Measurements from ENCODE around the gene RHBDL1. TPM values are rescaled to one million over a fixed set of nuclear protein-coding genes. Genes with fewer than 3 reads are reported as not detected.

Gene RHBDL1
- total RNA-seq, 1 experiment from 2014 or later: 12.7 TPM

- TF ChIP-seq JUND (IDR thresholded peaks at IDR 0.05) (no peak), ELF1 (IDR thresholded peaks at IDR 0.05; ENCODE audit: borderline replicate concordance, low read depth) (no peak), POLR2AphosphoS5 (IDR thresholded peaks at IDR 0.05; ENCODE audit: low read depth, low read length) (no peak), MAX (IDR thresholded peaks at IDR 0.05) (no peak), EZH2 (IDR thresholded peaks at IDR 0.05) (no peak), ATF3 (IDR thresholded peaks at IDR 0.05) (no peak), EGR1 (IDR thresholded peaks at IDR 0.05; ENCODE audit: low read depth) (no peak), CTCF (IDR thresholded peaks at IDR 0.05 in 2 of 3, conservative IDR thresholded peaks at IDR 0.05 in 1 of 3; ENCODE audit: borderline replicate concordance in 1 of 3, insufficient read depth in 1 of 3, low read depth in 2 of 3, low read length in 2 of 3) (no peak), REST (IDR thresholded peaks at IDR 0.05; ENCODE audit: low read depth) (no peak), SP1 (IDR thresholded peaks at IDR 0.05; ENCODE audit: low read depth) (no peak)
- H4K20me1 ChIP-seq (ENCODE audit: insufficient read depth): no peaks in the 10 kb centered on the region
- POLR2A ChIA-PET: no interaction called here
- no peak overlapping the region for H3K9ac ChIP-seq (ENCODE audit: low read length)
- ATAC-seq (no peak), DNase-seq (ENCODE audit: low read depth, low spot score) (no peak)
- CTCF ChIA-PET: no interaction called here
- peak overlapping the region; percentile 47 to 55 for H3K4me3 ChIP-seq (replicated peaks in 1 of 2; ENCODE audit: low read depth in 1 of 2, low read length in 2 of 2)
- H3K36me3 ChIP-seq (ENCODE audit: control insufficient read depth in 1 of 2, insufficient read depth in 2 of 2, low read length in 2 of 2): no peaks in the 10 kb centered on the region
- BruUV-seq (replicated peaks): no TSS peak
- H3K27me3 ChIP-seq (ENCODE audit: insufficient read depth, low read length): no peaks in the 10 kb centered on the region
- intact Hi-C loops (cut with micrococcal nuclease): no loop called here
- peak overlapping the region; percentile 63; the same call in 1 of the 2 replicates for H3K27ac ChIP-seq (ENCODE audit: low read depth, low read length)
- H3K4me2 ChIP-seq (ENCODE audit: low read length): peak overlapping the region; percentile 88
- H3K9me3 ChIP-seq (ENCODE audit: control insufficient read depth in 1 of 2, insufficient read depth in 1 of 2, low read depth in 1 of 2, low read length in 2 of 2): no peaks in the 10 kb centered on the region
- no peak overlapping the region for H2AFZ ChIP-seq (ENCODE audit: low read depth, low read length, poor library complexity, severe bottlenecking)
- H3K79me2 ChIP-seq (ENCODE audit: insufficient read depth, low read length): peaks cover 7% of the 10 kb centered on the region; the same call in 1 of the 2 replicates
- H3K4me1 ChIP-seq (ENCODE audit: control insufficient read depth in 1 of 2, insufficient read depth in 2 of 2, low read length in 2 of 2): peaks cover 13 to 38% of the 10 kb centered on the region in 2 experiments
- RAD21 ChIA-PET (ENCODE audit: low non-redundant PET in 1 of 2, low total read pairs in 2 of 2, uncharacterized antibody in 2 of 2, unreplicated experiment in 2 of 2): no interaction called here
- no peaks in the 10 kb centered on the region for H3K9me2 ChIP-seq (ENCODE audit: insufficient read depth)
Observed at GRCh38 chr16:694187-694862, 18.9 kb downstream of the RHBDL1 start.

Measured in HCT116 (cell line).